HG03064 (cell line): Measurements from ENCODE around the gene ALOX12B.
"Not testable (repeated sequence)": the region's sequence is repeated elsewhere in the genome, so short reads cannot be mapped to it uniquely, and the experiment has no call there.

Experiments used
- ATAC-seq: cut with Tn5 transposase; IDR thresholded peaks from one replicate; pipeline ENCODE4 v1.9.1; 2021; ENCODE audit warnings: low read depth; ENCODE audit not compliant: unreplicated experiment

Gene ALOX12B

GRCh38 chr17:8119581-8120519, 32.3 kb upstream of the ALOX12B start:
- no peak for ATAC-seq

DNA sequence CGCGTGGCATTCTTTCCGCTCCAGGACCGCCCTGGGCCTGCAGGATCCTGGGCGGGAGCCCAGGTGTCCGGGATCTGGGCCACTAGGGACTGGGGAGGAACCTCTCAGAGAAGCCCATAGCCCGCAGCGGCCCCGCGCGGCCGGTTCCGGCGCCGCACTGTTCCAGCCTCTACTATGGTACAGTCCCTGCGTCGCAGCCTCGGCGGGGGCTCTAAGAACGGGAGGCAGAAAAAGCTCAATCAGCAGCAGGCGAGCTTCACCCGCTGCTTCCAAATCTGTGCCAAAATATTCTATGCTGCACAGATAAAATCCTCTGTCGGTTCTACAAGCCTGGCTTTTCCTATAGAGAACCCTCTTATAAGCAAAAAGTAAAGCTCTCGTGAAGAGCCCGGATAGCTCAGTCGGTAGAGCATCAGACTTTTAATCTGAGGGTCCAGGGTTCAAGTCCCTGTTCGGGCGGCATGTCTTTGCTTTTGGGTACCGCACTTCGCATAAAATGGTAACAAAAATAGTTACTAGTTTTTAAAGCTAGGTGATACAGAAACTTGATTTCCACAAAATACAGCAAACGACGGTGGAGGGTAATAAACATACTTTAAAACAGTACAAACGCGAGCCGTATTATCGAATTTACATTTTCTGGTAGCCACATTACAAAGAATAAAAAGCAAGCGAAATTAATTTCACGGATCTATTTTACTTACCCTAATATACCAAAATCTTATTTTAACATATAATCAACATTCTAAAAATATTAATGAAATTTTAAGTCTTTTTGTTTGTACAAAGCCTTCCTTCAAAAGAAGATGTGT, 31.5 kb upstream of the ALOX12B start:
- no peak for ATAC-seq

DNA sequence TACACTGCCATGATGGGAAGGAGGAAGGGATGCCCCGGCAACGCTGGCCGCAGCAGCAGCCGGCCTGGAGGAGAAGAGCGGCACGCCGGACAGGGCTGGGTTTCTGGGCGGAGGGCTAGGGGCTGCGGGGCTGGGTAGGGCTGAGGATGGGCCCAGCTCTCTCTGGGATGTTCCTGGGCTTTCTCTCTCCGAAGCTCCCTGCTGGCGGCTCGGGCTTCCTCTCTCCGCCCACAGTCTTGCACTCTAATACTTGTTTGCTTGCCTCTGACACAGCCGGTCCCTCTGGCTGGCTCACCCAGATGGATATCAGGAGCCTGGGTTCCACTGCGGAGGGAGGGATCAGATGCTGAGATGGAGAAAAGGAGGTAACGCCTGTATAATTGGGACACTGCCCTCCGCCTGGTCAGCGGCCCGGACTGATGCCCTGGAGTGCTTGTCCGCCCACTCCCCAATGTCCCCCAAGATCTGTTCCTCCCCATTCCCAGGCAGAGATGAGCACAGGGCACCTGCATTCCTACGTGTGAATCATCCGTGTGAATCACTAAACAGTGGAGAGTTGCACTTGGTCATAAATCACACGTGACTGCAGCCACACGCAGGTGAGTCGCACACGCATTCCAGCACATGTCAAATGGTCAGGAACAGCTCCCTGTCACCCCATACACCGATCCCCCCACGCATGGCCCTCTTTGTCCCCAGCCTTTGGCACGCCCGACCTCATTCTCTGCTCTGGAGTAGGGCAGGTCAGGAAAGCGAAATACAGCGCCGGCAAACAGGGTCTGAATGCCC, 30.7 kb upstream of the ALOX12B start, which contains the start of gene ALOXE3:
ALOXE3 (minus strand) TSS at position 535 of the 789 bp plus-strand sequence; CDS start at position 11, 524 bp downstream.
- ATAC-seq: no peak

DNA sequence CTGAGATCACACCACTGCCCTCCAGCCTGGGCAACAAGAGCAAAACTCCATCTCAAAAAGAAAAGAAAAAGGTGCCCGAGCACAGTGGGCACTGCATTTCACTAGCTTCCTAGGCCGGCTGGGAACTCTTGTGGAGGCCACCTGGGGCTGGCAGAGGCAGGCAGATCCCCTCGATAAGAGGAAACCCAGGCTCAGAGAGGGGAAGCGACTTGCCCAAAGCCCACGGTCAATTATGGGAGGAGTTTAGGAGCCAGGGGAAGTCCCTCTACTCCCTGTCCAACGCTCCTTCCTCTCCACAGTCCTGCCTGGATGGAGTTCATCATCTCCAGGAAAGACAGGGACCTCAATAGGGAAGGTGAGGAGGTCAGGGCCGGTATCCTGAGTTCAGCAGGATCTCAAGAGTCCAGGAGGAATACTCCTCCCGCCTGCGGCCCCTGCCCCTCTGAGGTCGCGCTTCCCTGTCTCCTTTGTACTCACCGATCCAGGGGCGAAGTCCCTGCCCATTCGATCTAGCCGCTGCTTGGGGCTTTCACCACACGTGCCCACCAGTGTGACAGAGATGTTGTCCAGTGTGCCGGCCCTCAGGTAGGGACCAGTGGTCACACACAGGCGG, 30.0 kb upstream of the ALOX12B start:
- no peak for ATAC-seq

DNA sequence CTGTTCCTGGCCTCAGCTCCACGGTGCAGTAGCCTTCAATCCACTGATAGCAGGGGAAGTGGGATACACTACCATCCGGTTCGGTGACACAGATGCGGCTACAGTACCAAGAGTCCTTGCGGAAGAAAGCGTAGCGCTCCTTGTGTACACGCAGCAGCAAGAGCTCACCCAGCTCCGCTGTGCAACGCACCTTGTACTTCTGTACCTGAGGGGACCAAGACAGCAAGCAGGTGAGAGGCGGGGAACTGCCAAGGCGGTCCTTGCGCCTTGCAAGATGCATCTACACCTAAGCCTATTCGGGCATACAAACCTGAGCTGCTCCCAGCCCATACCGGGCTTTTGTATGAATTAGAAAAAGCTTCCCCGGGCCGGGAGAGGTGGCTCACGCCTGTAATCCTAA, 29.3 kb upstream of the ALOX12B start:
- ATAC-seq: no peak

GRCh38 chr17:8110907-8111306, 23.4 kb upstream of the ALOX12B start:
- ATAC-seq: no peak

- no peak for ATAC-seq
These were observed 22.9 kb upstream of the ALOX12B start for GRCh38 chr17:8110456-8110804.

- ATAC-seq: no peak
These were observed 22.3 kb upstream of the ALOX12B start for GRCh38 chr17:8109661-8110455.

GRCh38 chr17:8108972-8109660, 21.6 kb upstream of the ALOX12B start:
- ATAC-seq: no peak

- not testable (repeated sequence) for ATAC-seq
These were observed 19.5 kb upstream of the ALOX12B start for GRCh38 chr17:8106980-8107379.

- no peak for ATAC-seq
These were observed 18.5 kb upstream of the ALOX12B start for GRCh38 chr17:8105957-8106398.

DNA sequence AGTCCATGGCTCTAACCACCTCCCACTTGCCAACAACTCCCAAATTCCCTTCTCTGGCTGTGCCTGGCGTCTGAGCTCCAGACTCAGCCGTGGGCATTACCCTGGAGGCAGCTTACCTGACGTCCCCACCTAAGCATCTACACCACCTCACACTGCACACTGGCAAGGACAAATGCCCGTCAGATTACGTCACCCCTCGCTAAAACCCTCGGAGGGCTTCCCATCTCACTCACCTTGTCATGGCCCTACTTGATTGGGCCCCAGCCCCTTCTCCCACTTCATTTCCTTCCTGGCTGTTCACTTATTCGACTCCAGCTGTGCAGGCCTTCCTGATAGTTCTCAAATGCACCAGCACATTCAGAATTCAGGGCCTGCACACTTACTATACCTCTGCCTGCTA, 17.4 kb upstream of the ALOX12B start:
- no peak for ATAC-seq

DNA sequence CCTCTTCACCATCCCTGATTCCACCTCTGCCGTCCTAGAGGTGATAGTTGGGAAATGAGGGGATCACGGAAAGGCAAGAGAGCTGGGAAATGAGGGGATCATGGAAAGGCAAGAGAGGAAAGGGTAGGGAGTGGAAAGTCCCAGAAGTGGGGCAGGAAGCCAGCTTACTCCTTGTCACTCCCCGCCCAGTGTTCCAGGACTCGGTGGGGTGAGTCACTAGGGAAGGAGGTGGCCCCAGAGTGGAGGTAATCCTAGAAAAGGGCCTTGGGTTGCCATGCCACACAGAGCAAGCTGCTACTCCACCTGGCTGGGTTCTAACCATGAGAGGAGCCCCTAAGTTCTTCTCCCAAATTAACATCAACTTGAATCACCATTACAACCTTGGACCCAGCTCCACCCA, 16.0 kb upstream of the ALOX12B start:
- no peak for ATAC-seq

DNA sequence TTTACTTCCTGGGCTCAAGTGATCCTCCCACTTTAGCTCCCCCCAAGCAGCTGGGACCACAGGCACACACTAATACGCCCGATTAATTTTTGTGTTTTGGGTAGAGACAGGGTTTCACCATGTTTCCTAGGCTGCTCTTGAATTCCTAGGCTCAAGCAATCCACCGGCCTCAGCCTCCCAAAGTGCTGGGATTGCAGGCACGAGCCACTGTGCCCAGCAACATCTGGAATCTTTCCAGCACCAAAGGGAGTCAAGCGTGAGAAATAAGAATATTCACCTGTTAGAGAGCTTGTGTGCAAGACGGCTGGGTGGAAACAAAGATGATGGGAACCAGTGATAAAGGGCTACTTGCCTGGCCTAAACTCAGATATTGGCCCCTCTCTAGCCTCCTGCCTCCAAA, 14.2 kb upstream of the ALOX12B start:
- no peak for ATAC-seq

DNA sequence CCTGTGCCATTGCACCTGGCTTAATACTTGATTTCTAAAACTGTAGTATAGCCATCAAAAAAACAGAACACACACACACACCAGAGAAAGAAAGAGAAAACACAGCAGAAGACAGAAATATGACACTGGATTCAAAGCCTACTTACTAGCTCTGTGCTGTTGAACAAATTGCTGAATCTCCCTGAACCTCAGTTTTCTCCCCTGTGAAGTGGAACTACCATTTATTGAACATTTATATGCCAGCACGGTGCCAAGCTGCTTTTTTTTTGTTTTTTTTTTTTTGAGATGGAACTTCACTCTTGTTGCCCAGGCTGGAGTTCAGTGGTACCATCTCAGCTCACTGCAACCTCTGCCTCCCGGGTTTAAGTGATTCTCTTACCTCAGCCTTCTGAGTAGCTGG, 13.2 kb upstream of the ALOX12B start:
- no peak for ATAC-seq

GRCh38 chr17:8100111-8100510, 12.6 kb upstream of the ALOX12B start:
- no peak for ATAC-seq

- ATAC-seq: no peak
These were observed 9.0 kb upstream of the ALOX12B start for GRCh38 chr17:8096541-8096940.

- ATAC-seq: no peak
These were observed 7.8 kb upstream of the ALOX12B start for GRCh38 chr17:8095361-8095760.
